A673 (cell line): ENCODE results near the gene ERI3.

ENCODE experiments used
- CTCF ChIP-seq: fragments of 300-800, 200-600 bp; sonication (generic); conservative IDR thresholded peaks from 2 replicates; pipeline ENCODE4 v1.5.1; 2017; ENCODE audit warnings: low read depth, mild to moderate bottlenecking, antibody characterized with exemption, low read length, moderate library complexity, mixed read lengths
- EZH2 ChIP-seq: fragments of 200-600 bp; sonication (generic); IDR thresholded peaks from 2 replicates; pipeline ENCODE4 v1.6.1; 2017; ENCODE audit warnings: borderline replicate concordance, low read depth, mild to moderate bottlenecking, mixed read lengths, antibody characterized with exemption, low read length; ENCODE audit not compliant: poor library complexity, severe bottlenecking

- TF ChIP-seq CTCF: no peak
- no peak for TF ChIP-seq EZH2
Measured at GRCh38 chr1:44254392-44254910, 100.6 kb downstream of the ERI3 start.
